B cell (primary cell): ENCODE measurements around the gene KRTAP5-2. TPM values are rescaled to one million over a fixed set of nuclear protein-coding genes. Genes with fewer than 3 reads are reported as not detected.

Source experiments
- ATAC-seq: fragments of 200-7000 bp; cut with Tn5 transposase; one replicate; pipeline ENCODE4 v1.10.0; 2021; ENCODE audit warnings: low read depth, mild to moderate bottlenecking, moderate number of reproducible peaks, moderate library complexity
- CTCF ChIA-PET: fragments of 350-600 bp; sonication (Branson Sonifier 250); formaldehyde crosslinking; loops from one replicate; lab custom pipeline; 2021; ENCODE audit warnings: antibody characterized with exemption, inconsistent platforms; lab: Charles Lee
- POLR2A ChIA-PET: fragments of 350-600 bp; sonication (Branson Sonifier 250); formaldehyde crosslinking; loops from one replicate; lab custom pipeline; 2021; ENCODE audit warnings: antibody characterized with exemption; lab: Charles Lee
- DNase-seq: peaks from one replicate; pipeline ENCODE4 v3.0.0; 2013
- H2AFZ ChIP-seq: 2 replicates; pipeline ENCODE4 v1.6.1; 2012; ENCODE audit warnings: mild to moderate bottlenecking, low read depth, low read length; ENCODE audit not compliant: insufficient read depth, poor library complexity, severe bottlenecking
- H3K27ac ChIP-seq, 2 donors: 1 replicate in 1 of 2; 2 replicates in 1 of 2; pipeline ENCODE4 v1.5.1; 2012 to 2013; ENCODE audit warnings: low read length in 2 of 2, mild to moderate bottlenecking in 2 of 2, moderate library complexity in 1 of 2
- H3K27me3 ChIP-seq, 4 experiments: fragments of 200-600 bp in 1 of 4; sonication (generic) in 1 of 4; replicated peaks in 1 of 4; 1 replicate in 2 of 4; 2 replicates in 2 of 4; pipeline versions ENCODE4 v1.6.1 to v1.7.0; 2013 to 2016; ENCODE audit warnings: low read length in 3 of 4, mild to moderate bottlenecking in 2 of 4, mixed read lengths in 1 of 4, moderate library complexity in 1 of 4; ENCODE audit not compliant: insufficient read depth in 4 of 4, control insufficient read depth in 3 of 4; ENCODE audit errors: control extremely low read depth in 1 of 4
- H3K36me3 ChIP-seq, 2 experiments: replicated peaks in 1 of 2; 1 replicate in 1 of 2; 2 replicates in 1 of 2; pipeline versions ENCODE4 v1.6.1 to v1.7.1; 2013; ENCODE audit warnings: low read length in 1 of 2; ENCODE audit not compliant: insufficient read depth in 2 of 2, control insufficient read depth in 1 of 2; ENCODE audit errors: control extremely low read depth in 1 of 2, extremely low read depth in 1 of 2
- H3K4me1 ChIP-seq, 2 donors: fragments of 200-600 bp in 1 of 2; sonication (generic) in 1 of 2; 1 replicate in 1 of 2; 2 replicates in 1 of 2; pipeline versions ENCODE4 v1.5.1 to v1.6.1; 2013 to 2017; ENCODE audit warnings: low read length in 2 of 2; ENCODE audit not compliant: control insufficient read depth in 2 of 2, insufficient read depth in 2 of 2
- H3K4me2 ChIP-seq: replicated peaks from 2 replicates; pipeline ENCODE3; 2012; ENCODE audit warnings: mild to moderate bottlenecking, low read depth, low read length; ENCODE audit not compliant: poor library complexity, severe bottlenecking
- H3K4me3 ChIP-seq, 5 experiments: fragments of 200-600 bp in 1 of 5; sonication (generic) in 1 of 5; 1 replicate in 3 of 5; 2 replicates in 2 of 5; pipeline versions ENCODE4 v1.5.1 to v1.7.0; 2011 to 2016; ENCODE audit warnings: low read length in 4 of 5, mild to moderate bottlenecking in 4 of 5, low read depth in 2 of 5, control low read depth in 1 of 5, moderate library complexity in 1 of 5; ENCODE audit not compliant: insufficient read depth in 1 of 5; ENCODE audit errors: control extremely low read depth in 1 of 5, extremely low read depth in 1 of 5
- H3K79me2 ChIP-seq: fragments of 200-600 bp; sonication (generic); one replicate; pipeline ENCODE4 v1.6.0; 2016; ENCODE audit warnings: low read length; ENCODE audit not compliant: control insufficient read depth, insufficient read depth
- H3K9ac ChIP-seq: fragments of 200-600 bp; sonication (generic); 2 replicates; pipeline ENCODE4 v1.6.1; 2017; ENCODE audit warnings: mild to moderate bottlenecking, low read length, moderate library complexity
- H3K9me3 ChIP-seq, 3 donors: one replicate each; pipeline versions ENCODE4 v1.6.1 to v1.7.1; 2013; ENCODE audit warnings: low read length in 2 of 3; ENCODE audit not compliant: control insufficient read depth in 2 of 3, insufficient read depth in 1 of 3; ENCODE audit errors: control extremely low read depth in 1 of 3
- H4K20me1 ChIP-seq: 2 replicates; pipeline ENCODE4 v1.6.0; 2012; ENCODE audit warnings: mild to moderate bottlenecking, low read length; ENCODE audit not compliant: insufficient read depth, control insufficient read depth, poor library complexity, severe bottlenecking
- H3K27ac Mint-ChIP-seq: one replicate; pipeline ENCODE4 v1.8.0; 2021; ENCODE audit warnings: mixed read lengths
- H3K27me3 Mint-ChIP-seq: one replicate; pipeline ENCODE4 v1.8.0; 2021; ENCODE audit warnings: mixed read lengths
- H3K4me1 Mint-ChIP-seq: one replicate; pipeline ENCODE4 v1.8.0; 2021; ENCODE audit warnings: mixed read lengths
- H3K4me3 Mint-ChIP-seq: one replicate; pipeline ENCODE4 v1.8.0; 2021; ENCODE audit warnings: mixed read lengths
- H3K9me3 Mint-ChIP-seq: one replicate; pipeline ENCODE4 v1.8.0; 2022; ENCODE audit warnings: mixed read lengths; ENCODE audit not compliant: insufficient read depth
- EZH2 ChIP-seq: IDR thresholded peaks from 2 replicates; pipeline ENCODE4 v1.6.1; 2012; ENCODE audit warnings: borderline replicate concordance, low read depth, mild to moderate bottlenecking, moderate library complexity, low read length; ENCODE audit not compliant: insufficient read depth, poor library complexity, severe bottlenecking
- WGBS: methylation state at CpG from one replicate; pipeline ENCODE4 v1.1.5; 2013; ENCODE audit warnings: missing lambda C conversion rate; ENCODE audit not compliant: insufficient coverage; 5-methylcytosine and 5-hydroxymethylcytosine counted together
- intact Hi-C: fragments of 100-400 bp; cut with micrococcal nuclease; formaldehyde crosslinking; loops from one replicate; pipeline ENCODE4 v1.10.0; 2022
- polyA plus RNA-seq: library from polyadenylated mRNA; depleted of rRNA; stranded (reverse); fragments of >200 nt; gene quantifications from 2 replicates; pipeline ENCODE4 v1.2.3, GENCODE V29; 2012
- total RNA-seq, 2 donors: library from RNA; stranded (reverse); fragments of 120-200 nt in 1 of 2; gene quantifications; 1 replicate in 1 of 2; 2 replicates in 1 of 2; pipeline versions ENCODE4 v1.2.3 to v1.2.4, GENCODE V29; 2013 to 2022
- TF ChIP-seq, protein P1 (sequence below): fragments of 200-600 bp; IDR thresholded peaks from one replicate; pipeline ENCODE4 v1.8.0; 2022; ENCODE audit warnings: antibody characterized with exemption, mild to moderate bottlenecking

The KRTAP5-2 gene
- total and polyA plus RNA-seq, 2 donors (not counting 1 experiment from before 2014, with no cell fraction given) = 0.36 TPM; not detected in 1

DNA sequence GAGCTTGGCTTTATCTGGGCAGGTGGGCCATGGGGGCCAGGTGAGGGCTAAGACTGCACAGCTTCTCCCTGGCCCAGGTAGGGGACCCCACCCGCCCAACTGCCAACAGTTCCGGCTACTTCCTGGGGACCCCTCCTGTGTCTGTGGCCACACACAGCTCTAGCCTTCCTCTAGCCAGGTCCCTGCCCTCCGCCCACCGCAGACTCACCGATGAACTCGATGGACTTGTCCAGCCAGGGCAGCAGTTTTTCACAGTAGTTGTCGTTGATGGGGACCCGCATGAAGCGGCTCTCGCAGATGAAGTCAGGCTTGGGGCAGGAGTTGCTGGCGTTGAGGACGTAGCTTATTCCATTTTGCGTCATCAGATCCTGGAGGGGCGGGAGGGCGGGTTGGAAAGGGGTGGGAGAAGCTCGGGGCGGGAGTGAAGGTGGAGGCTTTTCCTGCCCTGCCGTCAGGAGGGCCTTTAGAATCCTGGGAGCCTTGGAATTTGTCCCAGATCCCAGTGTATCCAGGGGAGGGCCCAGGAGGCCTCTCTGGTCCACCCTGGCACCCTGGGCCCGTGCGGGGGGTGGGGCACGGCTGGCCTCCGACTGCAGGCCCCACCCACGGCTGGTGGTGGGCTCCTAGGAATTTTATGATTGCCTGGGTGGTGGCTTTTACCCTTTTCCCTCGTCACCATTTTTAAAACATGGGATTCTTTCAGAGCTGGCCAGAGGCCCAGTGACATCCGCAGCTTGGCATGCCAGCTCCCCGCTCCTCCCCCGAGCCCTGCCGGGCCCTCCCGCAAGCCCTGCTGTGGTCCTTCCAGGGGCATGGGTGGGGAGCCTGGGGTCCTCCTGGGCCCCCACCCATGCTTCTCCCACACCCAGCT, 40.0 kb downstream of the KRTAP5-2 start:
- Histone ChIP-seq H3K4me3 (no peak overlapping the region), H2AFZ (no peak overlapping the region), H3K27ac (no peak overlapping the region), H3K36me3 (no peaks in the 10 kb centered on the region), H3K9ac (no peak overlapping the region), H3K79me2 (no peaks in the 10 kb centered on the region), H3K4me1 (peaks cover 0 to 10% of the 10 kb centered on the region in 2 donors), H4K20me1 (no peaks in the 10 kb centered on the region), H3K4me2 (no peak overlapping the region), H3K9me3 (peaks cover 0 to 3% (median 0%) of the 10 kb centered on the region in 3 donors), H3K27me3 (peaks cover 0 to 30% (median 6%) of the 10 kb centered on the region in 4 experiments)
- Mint-ChIP-seq H3K9me3 (no peaks in the 10 kb centered on the region), H3K27ac (no peak overlapping the region), H3K4me3 (no peak overlapping the region), H3K4me1 (peaks cover 7% of the 10 kb centered on the region), H3K27me3 (peaks cover 27% of the 10 kb centered on the region)
- TF ChIP-seq, protein P1, sequence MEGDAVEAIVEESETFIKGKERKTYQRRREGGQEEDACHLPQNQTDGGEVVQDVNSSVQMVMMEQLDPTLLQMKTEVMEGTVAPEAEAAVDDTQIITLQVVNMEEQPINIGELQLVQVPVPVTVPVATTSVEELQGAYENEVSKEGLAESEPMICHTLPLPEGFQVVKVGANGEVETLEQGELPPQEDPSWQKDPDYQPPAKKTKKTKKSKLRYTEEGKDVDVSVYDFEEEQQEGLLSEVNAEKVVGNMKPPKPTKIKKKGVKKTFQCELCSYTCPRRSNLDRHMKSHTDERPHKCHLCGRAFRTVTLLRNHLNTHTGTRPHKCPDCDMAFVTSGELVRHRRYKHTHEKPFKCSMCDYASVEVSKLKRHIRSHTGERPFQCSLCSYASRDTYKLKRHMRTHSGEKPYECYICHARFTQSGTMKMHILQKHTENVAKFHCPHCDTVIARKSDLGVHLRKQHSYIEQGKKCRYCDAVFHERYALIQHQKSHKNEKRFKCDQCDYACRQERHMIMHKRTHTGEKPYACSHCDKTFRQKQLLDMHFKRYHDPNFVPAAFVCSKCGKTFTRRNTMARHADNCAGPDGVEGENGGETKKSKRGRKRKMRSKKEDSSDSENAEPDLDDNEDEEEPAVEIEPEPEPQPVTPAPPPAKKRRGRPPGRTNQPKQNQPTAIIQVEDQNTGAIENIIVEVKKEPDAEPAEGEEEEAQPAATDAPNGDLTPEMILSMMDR = no peak
- no peak for TF ChIP-seq EZH2
- ATAC-seq (no peak), DNase-seq (no peak)
- intact Hi-C loops = no loop called here
- CTCF ChIA-PET = interaction anchor here (0.8 to 1.5 kb wide), 3 partner anchors 12 to 36 kb away, joined by 3 to 4 read pairs (median 3); no protein-coding TSS in a partner anchor
- POLR2A ChIA-PET = interaction anchor here (0.5 kb wide), 1 partner anchor 12 kb away, joined by 5 read pairs; no protein-coding TSS in a partner anchor
- WGBS = 79% methylated on average over 26 of the region's 29 CpGs
